HepG2 (cell line): Measurements from ENCODE around the gene GALNTL6. TPM values are rescaled to one million over a fixed set of nuclear protein-coding genes. Genes with fewer than 3 reads are reported as not detected.

Source experiments
- ATAC-seq: fragments of 200-7000 bp; cut with Tn5 transposase; 3 replicates; pipeline ENCODE4 v1.9.1; 2020; ENCODE audit warnings: mild to moderate bottlenecking, moderate library complexity
- BruUV-seq: library from RNA; stranded (reverse); fragments of 400-500 nt; replicated peaks from 2 replicates; lab custom pipeline; 2021; lab: Mats Ljungman, UMichigan
- CTCF ChIA-PET: fragments of 300-600 bp; formaldehyde crosslinking; extraction: SDS; loops from one replicate; lab custom pipeline; 2021; ENCODE audit warnings: low total read pairs, inconsistent platforms, low intra/inter-chr PET ratio; lab: Yijun Ruan, JAX
- POLR2A ChIA-PET: fragments of 350-600 bp; sonication (Branson Sonifier 250); formaldehyde crosslinking; loops from one replicate; lab custom pipeline; 2020; ENCODE audit warnings: antibody characterized with exemption, inconsistent platforms; lab: Yijun Ruan, JAX
- DNase-seq: peaks from one replicate; pipeline ENCODE4 v3.0.0-alpha.2; 2015; ENCODE audit warnings: low spot score
- FAIRE-seq: peaks from 3 replicates; lab custom pipeline; 2011; peaks lifted over from hg19 to GRCh38; lab: Jason Lieb, UNC
- H2AFZ ChIP-seq: one replicate; pipeline ENCODE4 v1.6.1; 2011; ENCODE audit warnings: low read length, inconsistent platforms
- H3K27ac ChIP-seq: fragments of 300-600 bp; 3 replicates; pipeline ENCODE4 v1.8.0; 2011; ENCODE audit warnings: mixed run types, mild to moderate bottlenecking, mixed read lengths, low read length, inconsistent platforms; ENCODE audit not compliant: insufficient read depth; ENCODE audit errors: extremely low read length
- H3K27me3 ChIP-seq, 2 experiments: fragments of 200-600 bp in 1 of 2; 2 replicates in 1 of 2; 3 replicates in 1 of 2; pipeline versions ENCODE4 v1.6.0 to v1.8.0; 2011; ENCODE audit warnings: low read length in 2 of 2, mild to moderate bottlenecking in 2 of 2, moderate library complexity in 2 of 2, inconsistent platforms in 1 of 2; ENCODE audit not compliant: insufficient read depth in 2 of 2, control insufficient read depth in 1 of 2
- H3K36me3 ChIP-seq, 2 experiments: fragments of 200-600 bp in 1 of 2; replicated peaks in 1 of 2; 2 replicates in 1 of 2; 3 replicates in 1 of 2; pipeline versions ENCODE4 v1.5.1 to v1.8.0; 2011; ENCODE audit warnings: low read length in 2 of 2, inconsistent platforms in 1 of 2; ENCODE audit not compliant: insufficient read depth in 2 of 2, control insufficient read depth in 1 of 2
- H3K4me1 ChIP-seq: 2 replicates; pipeline ENCODE4 v1.5.1; 2012; ENCODE audit warnings: low read length, inconsistent platforms; ENCODE audit not compliant: insufficient read depth
- H3K4me2 ChIP-seq: 2 replicates; pipeline ENCODE4 v1.6.0; 2011; ENCODE audit warnings: low read depth, low read length, inconsistent platforms
- H3K4me3 ChIP-seq, 3 experiments: fragments of 200-600 bp in 1 of 3; sonication (generic), shearing (Covaris generic) in 1 of 3; replicated peaks in 1 of 3; 2 replicates each; pipeline ENCODE4 v1.5.1; 2011 to 2016; ENCODE audit warnings: low read length in 3 of 3, inconsistent platforms in 2 of 3, low read depth in 2 of 3, mild to moderate bottlenecking in 2 of 3, control low read depth in 1 of 3, mixed read lengths in 1 of 3; ENCODE audit not compliant: insufficient read depth in 1 of 3
- H3K79me2 ChIP-seq: one replicate; pipeline ENCODE4 v1.6.1; 2011; ENCODE audit warnings: low read length, inconsistent platforms; ENCODE audit not compliant: insufficient read depth
- H3K9ac ChIP-seq: 2 replicates; pipeline ENCODE4 v1.6.0; 2011; ENCODE audit warnings: mild to moderate bottlenecking, low read depth, low read length, inconsistent platforms; ENCODE audit not compliant: insufficient read depth
- H3K9me3 ChIP-seq: 2 replicates; pipeline ENCODE4 v1.5.1; 2012; ENCODE audit warnings: mild to moderate bottlenecking, low read length
- H4K20me1 ChIP-seq: 2 replicates; pipeline ENCODE4 v1.6.0; 2011; ENCODE audit warnings: inconsistent platforms, mild to moderate bottlenecking, low read length, moderate library complexity; ENCODE audit not compliant: insufficient read depth
- AKAP8 ChIP-seq: sonication (generic); formaldehyde crosslinking; IDR thresholded peaks from 2 replicates; pipeline ENCODE4 v1.5.1; 2020; ENCODE audit warnings: mild to moderate bottlenecking, missing genetic modification reagents
- CTCF ChIP-seq: sonication (generic); formaldehyde crosslinking; IDR thresholded peaks from 2 replicates; pipeline ENCODE4 v1.5.0; 2020; ENCODE audit warnings: mild to moderate bottlenecking, missing genetic modification reagents, moderate library complexity
- GLI4 ChIP-seq: sonication (generic); formaldehyde crosslinking; IDR thresholded peaks from 2 replicates; pipeline ENCODE4 v1.5.1; 2020; ENCODE audit warnings: missing genetic modification reagents, mild to moderate bottlenecking, moderate library complexity, borderline replicate concordance
- HNRNPL ChIP-seq: fragments of 200-400 bp; formaldehyde crosslinking; IDR thresholded peaks from 2 replicates; pipeline ENCODE4 v1.6.1; 2017; ENCODE audit warnings: mild to moderate bottlenecking, low read depth, low read length
- KIAA2018 ChIP-seq: sonication (generic); formaldehyde crosslinking; IDR thresholded peaks from 2 replicates; pipeline ENCODE4 v1.5.0; 2020; ENCODE audit warnings: mild to moderate bottlenecking, missing genetic modification reagents, borderline replicate concordance
- PHF8 ChIP-seq: sonication (generic); formaldehyde crosslinking; IDR thresholded peaks from 2 replicates; pipeline ENCODE4 v1.5.0; 2020; ENCODE audit warnings: missing genetic modification reagents
- PREB ChIP-seq: sonication (generic); formaldehyde crosslinking; IDR thresholded peaks from 2 replicates; pipeline ENCODE4 v1.4.0; 2020; ENCODE audit warnings: missing genetic modification reagents
- SKI ChIP-seq: fragments of 450-650 bp; IDR thresholded peaks from one replicate; pipeline ENCODE4 v1.6.1; 2018; ENCODE audit warnings: mild to moderate bottlenecking; ENCODE audit not compliant: partially characterized antibody
- SP2 ChIP-seq: sonication (generic); formaldehyde crosslinking; IDR thresholded peaks from 2 replicates; pipeline ENCODE4 v1.5.1; 2020; ENCODE audit warnings: mild to moderate bottlenecking, missing genetic modification reagents
- ZBTB3 ChIP-seq: sonication (generic); formaldehyde crosslinking; IDR thresholded peaks from 2 replicates; pipeline ENCODE4 v1.4.0; 2020; ENCODE audit warnings: low read depth, mild to moderate bottlenecking, moderate library complexity, missing genetic modification reagents, borderline replicate concordance
- ZNF549 ChIP-seq: sonication (generic); formaldehyde crosslinking; IDR thresholded peaks from 2 replicates; pipeline ENCODE4 v1.5.0; 2020; ENCODE audit warnings: missing genetic modification reagents
- WGBS: methylation state at CpG from one replicate; pipeline ENCODE4 v1.1.6; 2017; ENCODE audit warnings: low lambda C conversion rate; 5-methylcytosine and 5-hydroxymethylcytosine counted together
- in situ Hi-C: cut with HindIII; loops from 2 replicates; pipeline ENCODE4 v1.10.0; 2017; ENCODE audit warnings: low pct_unique_long_range_greater_than_20kb; ENCODE audit not compliant: extremely low pct_ligation_motif_present
- intact Hi-C: fragments of 100-400 bp; cut with micrococcal nuclease; formaldehyde crosslinking; loops from one replicate; pipeline ENCODE4 v1.10.0; 2022; ENCODE audit not compliant: unreplicated experiment
- polyA plus RNA-seq, 8 experiments: library from polyadenylated mRNA; depleted of rRNA in 3 of 8; stranded (reverse) in 7 of 8; unstranded in 1 of 8; fragments of >200 nt; fragmentation: Illumina TruSeq in 4 of 8; extraction: Trizol in 4 of 8; gene quantifications; 2 replicates each; pipeline versions ENCODE4 v1.2.1 to v1.2.3, GENCODE V29; 2011 to 2016; ENCODE audit warnings: low read depth in 4 of 8, missing spikeins in 1 of 8, mixed read lengths in 1 of 8; ENCODE audit not compliant: insufficient read depth in 1 of 8
- total RNA-seq, 5 experiments: library from RNA; depleted of rRNA; stranded (reverse); fragments of >200 nt; fragmentation: Illumina TruSeq; extraction: Trizol; gene quantifications; 2 replicates each; pipeline ENCODE4 v1.2.3, GENCODE V29; 2016; ENCODE audit warnings: low read depth in 1 of 5

The GALNTL6 gene
- total and polyA plus RNA-seq, 2 of the 13 experiments (the other 11 are each of a cell fraction or from before 2014, with no cell fraction given): not detected

GRCh38 chr4:172411149-172411548, 597.9 kb downstream of the GALNTL6 start (continued):
- TF ChIP-seq HNRNPL (no peak), PREB (CRISPR knock-in tag) (no peak)
- TF ChIP-seq, all 625 proteins: peak for 0

DNA sequence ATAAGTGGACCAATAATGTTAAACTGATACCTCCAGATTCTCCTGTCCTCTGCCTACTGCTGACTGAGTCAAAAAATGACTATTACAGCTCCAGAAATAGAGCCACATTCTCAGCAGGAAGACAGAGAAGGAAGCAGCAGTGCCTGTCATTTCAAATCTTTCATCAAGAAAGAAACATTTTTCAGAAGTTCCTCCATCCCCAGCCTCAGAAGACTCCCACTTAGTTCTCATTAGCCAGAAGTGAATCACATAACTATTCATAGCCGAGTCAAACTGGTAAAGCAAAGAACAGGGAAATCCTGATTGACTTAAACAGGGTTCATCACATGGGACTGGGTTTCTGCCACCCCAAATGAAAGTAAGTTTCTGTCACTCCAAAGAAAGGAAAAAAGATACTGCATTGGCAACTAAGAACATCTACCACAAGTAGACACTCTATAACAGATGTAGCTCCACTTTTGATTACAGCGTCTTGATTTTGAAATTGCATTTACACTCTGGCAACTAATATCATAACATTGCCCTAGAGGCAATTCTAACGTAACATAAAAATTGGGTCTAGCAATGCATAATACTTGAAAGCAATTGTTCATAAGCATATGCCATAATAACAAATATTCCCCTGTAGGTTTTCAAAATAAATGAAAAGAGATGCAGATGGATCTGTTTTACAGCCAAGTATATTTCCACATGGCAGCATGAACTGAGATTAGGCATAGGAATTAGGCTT, 599.8 kb downstream of the GALNTL6 start:
- 16% methylated on average over 3 of the region's 3 CpGs for WGBS
- no peaks in the 10 kb centered on the region for H3K27me3 ChIP-seq
- H3K9ac ChIP-seq: no peak overlapping the region
- no peak overlapping the region for H3K4me2 ChIP-seq
- ATAC-seq: no peak
- no peaks in the 10 kb centered on the region for H3K4me1 ChIP-seq
- CTCF ChIA-PET: no interaction called here
- POLR2A ChIA-PET: no interaction called here
- intact Hi-C loops: no loop called here
- no peak overlapping the region for H3K27ac ChIP-seq
- no peak overlapping the region for H3K4me3 ChIP-seq
- no TSS peak for BruUV-seq
- no peaks in the 10 kb centered on the region for H4K20me1 ChIP-seq
- no peak for FAIRE-seq
- in situ Hi-C loops: no loop called here
- no peak overlapping the region for H2AFZ ChIP-seq
- H3K9me3 ChIP-seq: no peaks in the 10 kb centered on the region
- no peaks in the 10 kb centered on the region for H3K36me3 ChIP-seq
- no peaks in the 10 kb centered on the region for H3K79me2 ChIP-seq
- DNase-seq: no peak
- no peak for TF ChIP-seq KIAA2018 (CRISPR knock-in tag)
- no peak for TF ChIP-seq CTCF (CRISPR knock-in tag)
- TF ChIP-seq ZBTB3 (CRISPR knock-in tag): no peak
- TF ChIP-seq SP2 (CRISPR knock-in tag): no peak
- no peak for TF ChIP-seq PHF8 (CRISPR knock-in tag)
- TF ChIP-seq ZNF549 (CRISPR knock-in tag): no peak
- no peak for TF ChIP-seq SKI
- TF ChIP-seq GLI4 (CRISPR knock-in tag): no peak
- TF ChIP-seq AKAP8 (CRISPR knock-in tag): no peak
